H1 (cell line): ENCODE data around the gene GLB1L3. TPM values are rescaled to one million over a fixed set of nuclear protein-coding genes. Genes with fewer than 3 reads are reported as not detected.
A peak's percentile ranks its signal among the peaks of the same experiment; 100 is the strongest.

Source experiments
- CTCF ChIA-PET: fragments of 300-600 bp; sonication (Branson Sonifier 250); formaldehyde crosslinking; loops from one replicate; lab custom pipeline; 2021; ENCODE audit not compliant: partially characterized antibody; lab: Charles Lee
- POLR2A ChIA-PET: fragments of 300-600 bp; sonication (Branson Sonifier 250); formaldehyde crosslinking; loops from one replicate; lab custom pipeline; 2021; ENCODE audit warnings: inconsistent platforms; ENCODE audit not compliant: partially characterized antibody; lab: Charles Lee
- DNase-seq, 2 experiments: peaks; one replicate each; pipeline versions ENCODE4 v3.0.0 to v3.0.0-alpha.2; 2010 to 2022; ENCODE audit warnings: low spot score in 2 of 2, low read depth in 1 of 2, mixed read lengths in 1 of 2
- FAIRE-seq: peaks from 2 replicates; lab custom pipeline; 2011; peaks lifted over from hg19 to GRCh38; lab: Jason Lieb, UNC
- H2AFZ ChIP-seq: 2 replicates; pipeline ENCODE4 v1.8.1; 2012; ENCODE audit warnings: low read length, inconsistent platforms
- H2AK5ac ChIP-seq: 2 replicates; pipeline ENCODE4 v1.6.1; 2013; ENCODE audit warnings: low read depth, low read length
- H2BK120ac ChIP-seq: replicated peaks from 2 replicates; pipeline ENCODE3; 2013; ENCODE audit warnings: low read depth, low read length, inconsistent platforms
- H2BK12ac ChIP-seq: 2 replicates; pipeline ENCODE4 v1.6.1; 2013; ENCODE audit warnings: low read depth, low read length
- H2BK15ac ChIP-seq: 2 replicates; pipeline ENCODE4 v1.6.1; 2013; ENCODE audit warnings: low read length
- H2BK20ac ChIP-seq: 2 replicates; pipeline ENCODE4 v1.6.1; 2013; ENCODE audit warnings: low read length
- H2BK5ac ChIP-seq: 2 replicates; pipeline ENCODE4 v1.6.1; 2013; ENCODE audit warnings: low read depth, low read length
- H3K14ac ChIP-seq: 2 replicates; pipeline ENCODE4 v1.6.1; 2013; ENCODE audit warnings: inconsistent platforms; ENCODE audit not compliant: insufficient read length
- H3K18ac ChIP-seq: 2 replicates; pipeline ENCODE4 v1.6.1; 2013; ENCODE audit warnings: low read length; ENCODE audit errors: extremely low read depth
- H3K23ac ChIP-seq: 2 replicates; pipeline ENCODE4 v1.6.1; 2013; ENCODE audit warnings: inconsistent platforms; ENCODE audit not compliant: insufficient read length
- H3K23me2 ChIP-seq: 2 replicates; pipeline ENCODE4 v1.6.1; 2013; ENCODE audit warnings: low read depth, low read length
- H3K27ac ChIP-seq: 2 replicates; pipeline ENCODE4 v1.6.1; 2011; ENCODE audit warnings: low read depth, low read length, inconsistent platforms
- H3K27me3 ChIP-seq, 4 experiments: replicated peaks in 1 of 4; 1 replicate in 1 of 4; 2 replicates in 3 of 4; pipeline versions ENCODE4 v1.6.1 to v1.8.1; 2011 to 2013; ENCODE audit warnings: low read length in 3 of 4, mild to moderate bottlenecking in 3 of 4, inconsistent platforms in 2 of 4, mixed read lengths in 2 of 4, moderate library complexity in 1 of 4; ENCODE audit not compliant: control insufficient read depth in 3 of 4, insufficient read depth in 3 of 4; ENCODE audit errors: extremely low read depth in 1 of 4
- H3K36me3 ChIP-seq, 4 experiments: 2 replicates each; pipeline versions ENCODE4 v1.6.1 to v1.8.1; 2011 to 2013; ENCODE audit warnings: mild to moderate bottlenecking in 4 of 4, low read length in 3 of 4, moderate library complexity in 2 of 4, control low read depth in 1 of 4, inconsistent platforms in 1 of 4; ENCODE audit not compliant: insufficient read depth in 4 of 4, control insufficient read depth in 2 of 4
- H3K4ac ChIP-seq: replicated peaks from 2 replicates; pipeline ENCODE3; 2013; ENCODE audit warnings: low read length, low read depth, mixed read lengths, inconsistent platforms; ENCODE audit not compliant: insufficient read length
- H3K4me1 ChIP-seq, 4 experiments: replicated peaks in 1 of 4; 1 replicate in 1 of 4; 2 replicates in 3 of 4; pipeline versions ENCODE4 v1.6.1 to v1.8.1; 2011 to 2013; ENCODE audit warnings: low read length in 3 of 4, inconsistent platforms in 2 of 4, mixed read lengths in 1 of 4; ENCODE audit not compliant: insufficient read depth in 4 of 4, control insufficient read depth in 3 of 4
- H3K4me2 ChIP-seq, 2 experiments: 2 replicates each; pipeline versions ENCODE4 v1.6.1 to v1.8.1; 2011 to 2013; ENCODE audit warnings: low read depth in 2 of 2, low read length in 2 of 2, control low read depth in 1 of 2, inconsistent platforms in 1 of 2, mild to moderate bottlenecking in 1 of 2; ENCODE audit not compliant: insufficient read depth in 1 of 2
- H3K4me3 ChIP-seq, 4 experiments: fragments of 200-600, 300-600 bp in 1 of 4; sonication (generic), shearing (Covaris generic), sonication (Bioruptor Twin) in 1 of 4; 2 replicates each; pipeline versions ENCODE4 v1.5.1 to v1.8.1; 2011 to 2016; ENCODE audit warnings: low read length in 4 of 4, low read depth in 3 of 4, control low read depth in 2 of 4, inconsistent platforms in 2 of 4, mild to moderate bottlenecking in 2 of 4, mixed read lengths in 1 of 4, moderate library complexity in 1 of 4; ENCODE audit not compliant: insufficient read depth in 2 of 4; ENCODE audit errors: extremely low read depth in 1 of 4
- H3K56ac ChIP-seq: replicated peaks from 2 replicates; pipeline ENCODE3; 2013; ENCODE audit warnings: low read depth, mild to moderate bottlenecking, mixed read lengths, low read length, inconsistent platforms; ENCODE audit not compliant: insufficient read length
- H3K79me1 ChIP-seq: 2 replicates; pipeline ENCODE4 v1.6.1; 2013; ENCODE audit warnings: low read depth, low read length, control low read depth
- H3K79me2 ChIP-seq, 2 experiments: 2 replicates each; pipeline versions ENCODE4 v1.6.1 to v1.8.1; 2012 to 2013; ENCODE audit warnings: low read length in 2 of 2, mild to moderate bottlenecking in 2 of 2, inconsistent platforms in 1 of 2; ENCODE audit not compliant: insufficient read depth in 2 of 2, control insufficient read depth in 1 of 2
- H3K9ac ChIP-seq, 4 experiments: replicated peaks in 1 of 4; 1 replicate in 1 of 4; 2 replicates in 3 of 4; pipeline versions ENCODE4 v1.6.1 to v1.8.1; 2011 to 2013; ENCODE audit warnings: low read depth in 3 of 4, low read length in 3 of 4, control low read depth in 2 of 4, mild to moderate bottlenecking in 2 of 4, moderate library complexity in 2 of 4, inconsistent platforms in 1 of 4; ENCODE audit errors: extremely low read depth in 1 of 4
- H3K9me3 ChIP-seq, 2 experiments: 2 replicates each; pipeline versions ENCODE4 v1.6.1 to v1.8.1; 2012 to 2013; ENCODE audit warnings: mild to moderate bottlenecking in 2 of 2, moderate library complexity in 2 of 2, control low read depth in 1 of 2, inconsistent platforms in 1 of 2, low read depth in 1 of 2, low read length in 1 of 2, mixed read lengths in 1 of 2; ENCODE audit not compliant: insufficient read depth in 2 of 2
- H4K20me1 ChIP-seq, 2 experiments: replicated peaks in 1 of 2; 2 replicates each; pipeline versions ENCODE3 to v1.8.1; 2011 to 2013; ENCODE audit warnings: inconsistent platforms in 2 of 2, low read length in 2 of 2, mild to moderate bottlenecking in 1 of 2; ENCODE audit not compliant: insufficient read depth in 2 of 2, control insufficient read depth in 1 of 2
- H4K5ac ChIP-seq: 2 replicates; pipeline ENCODE4 v1.6.1; 2013; ENCODE audit warnings: low read length, low read depth, mixed read lengths, inconsistent platforms; ENCODE audit not compliant: insufficient read length
- H4K8ac ChIP-seq: 2 replicates; pipeline ENCODE4 v1.8.0; 2013; ENCODE audit warnings: mild to moderate bottlenecking, moderate library complexity, low read length, inconsistent platforms; ENCODE audit not compliant: insufficient read depth; ENCODE audit errors: extremely low read depth
- H4K91ac ChIP-seq: replicated peaks from 2 replicates; pipeline ENCODE3; 2013; ENCODE audit warnings: low read length, mixed read lengths, inconsistent platforms; ENCODE audit not compliant: insufficient read length
- KDM4A ChIP-seq: IDR thresholded peaks from one replicate; pipeline ENCODE4 v1.7.1; 2012; ENCODE audit warnings: low read depth, mild to moderate bottlenecking, moderate library complexity, low read length, inconsistent platforms; ENCODE audit not compliant: severe bottlenecking
- POLR2A ChIP-seq, 2 experiments: IDR thresholded peaks; 1 replicate in 1 of 2; 2 replicates in 1 of 2; pipeline ENCODE4 v1.6.1; 2011; ENCODE audit warnings: low read depth in 2 of 2, low read length in 2 of 2, mild to moderate bottlenecking in 2 of 2; ENCODE audit errors: control extremely low read depth in 1 of 2
- whole genome bisulfite sequencing, 2 experiments: shearing (Covaris generic) in 1 of 2; methylation state at CpG; one replicate each; pipeline versions ENCODE4 v1.1.6 to v1.1.7; 2013 to 2015; ENCODE audit warnings: low lambda C conversion rate in 2 of 2, mixed read lengths in 2 of 2, inconsistent platforms in 1 of 2, low coverage in 1 of 2, missing lambda C conversion rate in 1 of 2; ENCODE audit not compliant: insufficient replicate concordance in 2 of 2, insufficient coverage in 1 of 2, insufficient read length in 1 of 2; ENCODE audit errors: extremely low coverage in 1 of 2, missing lambda C conversion rate in 1 of 2; 5-methylcytosine and 5-hydroxymethylcytosine counted together
- polyA plus RNA-seq, 7 experiments: library from polyadenylated mRNA; depleted of rRNA in 3 of 7; stranded (reverse) in 5 of 7; unstranded in 2 of 7; fragments of >200 nt in 5 of 7; fragments of 200-250 nt in 2 of 7; gene quantifications; 1 replicate in 5 of 7; 2 replicates in 1 of 7; 4 replicates in 1 of 7; pipeline versions ENCODE4 v1.2.1 to v1.2.3, GENCODE V29; 2011 to 2013; ENCODE audit warnings: missing spikeins in 2 of 7, mixed read lengths in 2 of 7
- total RNA-seq: library from RNA; stranded (reverse); fragmentation: NEBNext Ultra II Directional; extraction: Animal tissue kit (Norgen Biotek cat#: 25700); gene quantifications from 2 replicates; pipeline ENCODE4 v1.2.1, GENCODE V29; 2021

Gene GLB1L3
- total and polyA plus RNA-seq, 2 of the 8 experiments (the other 6 are each of a cell fraction or from before 2014, with no cell fraction given) = 14.9 to 33.2 TPM

DNA sequence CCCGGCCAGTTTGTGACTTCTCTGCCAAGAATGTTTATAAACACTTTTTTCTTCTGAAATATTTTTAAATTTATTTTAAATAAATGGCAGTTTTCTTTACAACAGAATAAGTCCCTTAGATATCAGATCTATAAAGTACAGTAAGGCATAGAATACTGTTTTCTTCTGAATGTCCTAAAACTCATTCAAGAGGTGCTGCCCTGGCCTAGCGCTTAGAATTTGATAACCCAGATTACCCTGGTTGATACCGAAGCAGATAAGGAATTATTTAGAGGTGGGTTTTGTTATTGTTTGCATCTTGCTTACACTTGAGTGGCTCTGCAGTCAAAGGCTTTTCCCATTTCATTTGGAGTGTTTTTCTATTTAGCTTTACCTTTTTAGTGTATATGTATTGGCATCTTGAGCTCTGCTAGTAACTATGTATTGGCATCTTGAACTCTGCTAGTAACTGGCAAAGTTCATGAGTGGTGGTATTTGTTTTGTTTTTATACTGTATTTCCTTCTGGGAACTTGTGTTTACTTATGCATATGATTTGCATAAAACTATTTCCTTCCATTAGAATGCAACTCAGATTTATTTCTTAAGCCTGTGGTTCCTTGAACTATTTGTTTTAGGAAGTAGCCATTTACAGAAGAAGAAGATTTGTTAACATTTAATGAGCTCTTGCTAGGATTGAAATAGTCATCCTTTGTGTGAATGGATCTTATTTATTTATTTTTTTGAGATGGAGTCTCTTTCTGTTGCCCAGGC lies 21.6 kb upstream of the GLB1L3 start:
- FAIRE-seq = no peak
- CTCF ChIA-PET = interaction anchor here (1.2 to 2.1 kb wide), 2 partner anchors 7 to 10 kb away, joined by 7 read pairs; no protein-coding TSS in a partner anchor
- TF ChIP-seq POLR2A (IDR thresholded peaks at IDR 0.05; ENCODE audit: control extremely low read depth in 1 of 2, low read depth in 2 of 2, low read length in 2 of 2) (0 out of 3 replicates have a peak, but pooled peaks of 1 of the 2 experiments have one; percentile 19), KDM4A (no peak)

More for the DNA sequence above, 21.6 kb upstream of the GLB1L3 start:
- peak overlapping the region; percentile 61 to 63 for H3K4me2 ChIP-seq
- H3K56ac ChIP-seq = no peak overlapping the region
- H3K9me3 ChIP-seq = no peaks in the 10 kb centered on the region
- no peak overlapping the region for H3K27ac ChIP-seq
- no peak overlapping the region for H3K4ac ChIP-seq
- H4K8ac ChIP-seq = no peak overlapping the region
- H3K23me2 ChIP-seq = peaks cover 13% of the 10 kb centered on the region; the same call in 1 of the 2 replicates
- no peak overlapping the region for H4K5ac ChIP-seq
- H3K79me1 ChIP-seq = peaks cover 15% of the 10 kb centered on the region; the same call in 1 of the 2 replicates
- H3K9ac ChIP-seq = no peak overlapping the region; a peak in 1 of 7 replicates
- peaks cover 16 to 36% (median 31%) of the 10 kb centered on the region in 4 experiments for H3K36me3 ChIP-seq
- H2AK5ac ChIP-seq = no peak overlapping the region
- no peak overlapping the region for H3K14ac ChIP-seq
- H3K4me3 ChIP-seq = peak overlapping the region; percentile 75 to 88 (median 81); a peak in 5 of 8 replicates
- no peak overlapping the region for H2BK20ac ChIP-seq
- H2BK12ac ChIP-seq = no peak overlapping the region
- H2BK15ac ChIP-seq = no peak overlapping the region
- no peak overlapping the region for H4K91ac ChIP-seq
- no peak overlapping the region for H2BK5ac ChIP-seq
- no peak overlapping the region for H2BK120ac ChIP-seq
- no peak overlapping the region for H2AFZ ChIP-seq
- peaks cover 5 to 29% of the 10 kb centered on the region in 2 experiments; a peak in 3 of 4 replicates for H3K79me2 ChIP-seq
- no peak overlapping the region for H3K18ac ChIP-seq
- H3K4me1 ChIP-seq = peaks cover 0 to 7% (median 2%) of the 10 kb centered on the region in 4 experiments; a peak in 3 of 7 replicates
- POLR2A ChIA-PET = interaction anchor here (0.8 to 3.3 kb wide), 8 partner anchors 9 to 22 kb away, joined by 3 to 17 read pairs (median 4); partner anchors contain the start of gene GLB1L3
- H3K23ac ChIP-seq = no peak overlapping the region
- H3K27me3 ChIP-seq = no peaks in the 10 kb centered on the region
- no peak for DNase-seq
- 86% methylated on average over 3 of the region's 3 CpGs; no CpG with 5 or more reads in 1 of the 2 experiments for WGBS, 2 experiments
- H4K20me1 ChIP-seq = peaks cover 0 to 2% of the 10 kb centered on the region in 2 experiments
